ENCODE data around the gene TGM3. TPM values are rescaled to one million over a fixed set of nuclear protein-coding genes. Genes with fewer than 3 reads are reported as not detected.

Gene TGM3
- total RNA-seq, 2 donors from 2014 or later = 0.23 to 1.8 TPM

- Histone ChIP-seq H3K27ac (no peak overlapping the region), H3K9me3 (no peaks in the 10 kb centered on the region), H3K27me3 (replicated peaks; ENCODE audit: insufficient read depth) (no peaks in the 10 kb centered on the region), H3K36me3 (no peaks in the 10 kb centered on the region), H3K4me3 (no peak overlapping the region), H3K4me1 (replicated peaks) (no peaks in the 10 kb centered on the region)
- DNase-seq (ENCODE audit: low spot score) = no peak
- no peak for TF ChIP-seq CTCF (IDR thresholded peaks at IDR 0.05)
- WGBS = 49% methylated on average over 6 of the region's 6 CpGs
- intact Hi-C loops (cut with DNase I) = no loop called here
These were observed 89.7 kb downstream of the TGM3 start for GRCh38 chr20:2385496-2385895.

- WGBS = 51% methylated on average over 5 of the region's 5 CpGs
These were observed 90.8 kb downstream of the TGM3 start for GRCh38 chr20:2386516-2387179.

GRCh38 chr20:2387180-2387577, 91.4 kb downstream of the TGM3 start:
- H3K4me1 ChIP-seq (replicated peaks) = no peaks in the 10 kb centered on the region
- H3K27ac ChIP-seq = no peak overlapping the region
- H3K27me3 ChIP-seq (replicated peaks; ENCODE audit: insufficient read depth) = no peaks in the 10 kb centered on the region
- TF ChIP-seq POLR2AphosphoS5 (IDR thresholded peaks at IDR 0.05) (no peak), CTCF (IDR thresholded peaks at IDR 0.05) (peak in 2 of 4 experiments; percentile 16 to 38)
- 44% methylated on average over 2 of the region's 2 CpGs for WGBS
- DNase-seq (ENCODE audit: low spot score) = no peak
- H3K36me3 ChIP-seq = no peaks in the 10 kb centered on the region
- H3K4me3 ChIP-seq = no peak overlapping the region
- no peaks in the 10 kb centered on the region for H3K9me3 ChIP-seq
- intact Hi-C loops (cut with DNase I) = no loop called here

More at GRCh38 chr20:2386516-2387179, 90.8 kb downstream of the TGM3 start:
- TF ChIP-seq CTCF (IDR thresholded peaks at IDR 0.05) (no peak), POLR2A (IDR thresholded peaks at IDR 0.05) (no peak), POLR2AphosphoS5 (IDR thresholded peaks at IDR 0.05) (no peak)
- no peaks in the 10 kb centered on the region for H3K36me3 ChIP-seq
- no peaks in the 10 kb centered on the region for H3K9me3 ChIP-seq
- intact Hi-C loops (cut with DNase I) = no loop called here
- no peaks in the 10 kb centered on the region for H3K4me1 ChIP-seq (replicated peaks)
- H3K4me3 ChIP-seq = no peak overlapping the region
- no peak for DNase-seq (ENCODE audit: low spot score)
- no peaks in the 10 kb centered on the region for H3K27me3 ChIP-seq (replicated peaks; ENCODE audit: insufficient read depth)
- no peak overlapping the region for H3K27ac ChIP-seq

- intact Hi-C loops (cut with DNase I) = no loop called here
- H3K27ac ChIP-seq = no peak overlapping the region
- TF ChIP-seq CTCF (IDR thresholded peaks at IDR 0.05) (no peak), POLR2A (IDR thresholded peaks at IDR 0.05) (no peak), POLR2AphosphoS5 (IDR thresholded peaks at IDR 0.05) (no peak)
- H3K4me1 ChIP-seq (replicated peaks) = no peaks in the 10 kb centered on the region
- H3K36me3 ChIP-seq = no peaks in the 10 kb centered on the region
- no peaks in the 10 kb centered on the region for H3K27me3 ChIP-seq (replicated peaks; ENCODE audit: insufficient read depth)
- WGBS = 75% methylated on average over 4 of the region's 4 CpGs
- H3K4me3 ChIP-seq = no peak overlapping the region
- no peaks in the 10 kb centered on the region for H3K9me3 ChIP-seq
- DNase-seq (ENCODE audit: low spot score) = no peak
These were observed 91.8 kb downstream of the TGM3 start for GRCh38 chr20:2387580-2387979.

Other genes starting within 250 kb of the TGM3 start
- gene STK35, start 194.2 kb upstream of the TGM3 start, total RNA-seq = 10 to 100 TPM; 24.2 to 40.7 TPM
- gene TGM6, start 84.9 kb downstream of the TGM3 start, total RNA-seq = not detected
- 100 to 1,000 TPM; 215 to 294 TPM for gene SNRPB, start 174.8 kb downstream of the TGM3 start, total RNA-seq
- 10 to 100 TPM in 1 of 2 donors, 1 to 10 TPM in 1; 8.0 to 10.4 TPM for gene ZNF343, start 212.9 kb downstream of the TGM3 start, total RNA-seq
- gene TMC2, start 240.6 kb downstream of the TGM3 start, total RNA-seq = under 1 TPM in 1 of 2 donors, not detected in 1; 0.23 TPM